ENCODE results near the gene C10orf71.

C10orf71 gene

GRCh38 chr10:49272251-49273081 is 26.5 kb upstream of the C10orf71 start:
- in situ Hi-C loops (cut with MboI; ENCODE audit: low pct_unique_long_range_greater_than_20kb, low sequenced_read_pairs): no loop called here
- DNase-seq: no peak

- DNase-seq: no peak
- in situ Hi-C loops (cut with MboI; ENCODE audit: low pct_unique_long_range_greater_than_20kb, low sequenced_read_pairs): no loop called here
Observed at GRCh38 chr10:49273082-49273465, 25.9 kb upstream of the C10orf71 start.

- in situ Hi-C loops (cut with MboI; ENCODE audit: low pct_unique_long_range_greater_than_20kb, low sequenced_read_pairs): no loop called here
- DNase-seq: no peak
Observed at GRCh38 chr10:49273626-49274025, 25.3 kb upstream of the C10orf71 start.

DNA sequence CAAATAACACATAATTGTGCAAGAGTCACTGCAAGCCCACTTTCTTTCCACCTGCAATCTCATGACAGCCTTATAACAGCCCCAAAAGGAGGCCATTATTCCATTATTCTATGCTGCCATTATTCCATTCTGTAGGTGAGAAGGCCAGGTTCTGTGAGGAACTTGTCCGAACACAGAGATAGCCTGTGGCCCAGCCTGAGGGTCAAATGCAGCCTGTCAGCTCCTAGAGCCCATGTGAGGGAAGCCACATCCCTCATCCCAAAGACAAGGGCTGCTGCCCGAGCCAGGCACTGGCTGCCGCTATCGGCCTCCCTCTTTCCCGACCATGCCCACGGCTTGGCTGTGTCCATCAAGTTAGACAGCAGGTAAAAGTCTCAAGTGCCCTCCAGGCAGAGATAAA is 24.1 kb upstream of the C10orf71 start:
- no peak for DNase-seq
- in situ Hi-C loops (cut with MboI; ENCODE audit: low pct_unique_long_range_greater_than_20kb, low sequenced_read_pairs): no loop called here

DNA sequence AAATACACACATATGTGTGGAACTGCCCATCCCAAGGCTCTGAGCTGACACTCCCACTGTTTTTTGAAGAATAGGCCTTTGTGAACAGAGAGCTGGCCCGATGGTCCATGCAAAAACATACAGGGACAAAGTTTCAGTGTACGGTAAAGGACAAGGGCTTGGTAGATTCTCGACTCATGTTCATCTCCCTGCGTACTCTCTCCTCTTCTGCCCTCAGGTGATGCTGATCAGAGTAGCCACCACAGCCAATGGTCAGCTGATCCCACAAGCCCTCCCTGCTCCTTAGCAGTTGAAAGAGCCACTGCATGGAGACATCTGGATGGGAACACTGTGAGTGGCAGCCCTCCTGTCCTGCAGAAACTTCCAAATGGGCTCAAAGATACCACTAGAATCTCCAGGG is 23.1 kb upstream of the C10orf71 start:
- DNase-seq: no peak
- in situ Hi-C loops (cut with MboI; ENCODE audit: low pct_unique_long_range_greater_than_20kb, low sequenced_read_pairs): no loop called here

DNA sequence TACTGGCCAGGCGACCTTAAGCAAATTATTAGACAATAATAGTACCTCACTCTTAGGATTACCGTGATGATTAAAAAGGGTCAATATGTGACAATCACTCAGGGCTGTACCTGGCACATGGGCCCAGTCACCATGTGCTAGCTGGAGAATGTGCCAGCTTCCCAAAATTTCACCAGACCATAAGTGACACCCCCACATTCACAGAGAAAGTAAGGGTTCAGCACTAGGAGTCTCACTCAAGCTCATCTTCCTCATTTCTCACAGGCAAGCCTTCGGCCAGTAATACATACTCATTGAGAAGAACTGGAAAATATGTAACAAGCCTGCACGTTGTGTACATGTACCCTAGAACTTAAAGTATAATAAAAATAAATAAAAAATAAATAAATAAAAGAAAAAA is 22.4 kb upstream of the C10orf71 start:
- DNase-seq: no peak
- in situ Hi-C loops (cut with MboI; ENCODE audit: low pct_unique_long_range_greater_than_20kb, low sequenced_read_pairs): no loop called here

GRCh38 chr10:49277973-49278372 is 21.0 kb upstream of the C10orf71 start:
- in situ Hi-C loops (cut with MboI; ENCODE audit: low pct_unique_long_range_greater_than_20kb, low sequenced_read_pairs): no loop called here

DNA sequence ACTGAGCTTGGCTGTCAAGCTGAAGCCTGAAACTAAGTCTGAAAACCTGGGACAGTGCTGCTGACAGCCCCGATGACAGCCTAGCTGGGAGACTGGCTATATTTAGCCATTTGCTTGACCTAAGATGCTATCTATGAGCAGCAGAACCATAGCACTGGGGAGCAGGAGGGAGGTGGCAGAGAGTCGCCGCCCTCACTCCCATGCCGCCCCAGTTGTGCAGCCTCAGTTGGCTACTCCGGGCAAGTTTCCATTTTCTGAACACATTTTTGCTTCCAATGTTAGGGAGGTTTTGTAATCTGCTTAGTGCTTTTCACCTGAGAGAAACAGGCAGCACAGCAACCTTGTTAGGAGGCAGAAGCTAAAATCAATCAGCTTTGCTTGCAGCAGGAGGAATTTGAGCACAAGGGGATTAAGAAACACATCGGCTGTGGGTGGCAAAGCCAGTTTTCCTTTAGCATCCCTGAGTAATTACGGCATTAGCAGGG is 20.4 kb upstream of the C10orf71 start:
- DNase-seq: no peak
- in situ Hi-C loops (cut with MboI; ENCODE audit: low pct_unique_long_range_greater_than_20kb, low sequenced_read_pairs): no loop called here

More at GRCh38 chr10:49277973-49278372, 21.0 kb upstream of the C10orf71 start:
- peak; percentile 41 for DNase-seq

DNA sequence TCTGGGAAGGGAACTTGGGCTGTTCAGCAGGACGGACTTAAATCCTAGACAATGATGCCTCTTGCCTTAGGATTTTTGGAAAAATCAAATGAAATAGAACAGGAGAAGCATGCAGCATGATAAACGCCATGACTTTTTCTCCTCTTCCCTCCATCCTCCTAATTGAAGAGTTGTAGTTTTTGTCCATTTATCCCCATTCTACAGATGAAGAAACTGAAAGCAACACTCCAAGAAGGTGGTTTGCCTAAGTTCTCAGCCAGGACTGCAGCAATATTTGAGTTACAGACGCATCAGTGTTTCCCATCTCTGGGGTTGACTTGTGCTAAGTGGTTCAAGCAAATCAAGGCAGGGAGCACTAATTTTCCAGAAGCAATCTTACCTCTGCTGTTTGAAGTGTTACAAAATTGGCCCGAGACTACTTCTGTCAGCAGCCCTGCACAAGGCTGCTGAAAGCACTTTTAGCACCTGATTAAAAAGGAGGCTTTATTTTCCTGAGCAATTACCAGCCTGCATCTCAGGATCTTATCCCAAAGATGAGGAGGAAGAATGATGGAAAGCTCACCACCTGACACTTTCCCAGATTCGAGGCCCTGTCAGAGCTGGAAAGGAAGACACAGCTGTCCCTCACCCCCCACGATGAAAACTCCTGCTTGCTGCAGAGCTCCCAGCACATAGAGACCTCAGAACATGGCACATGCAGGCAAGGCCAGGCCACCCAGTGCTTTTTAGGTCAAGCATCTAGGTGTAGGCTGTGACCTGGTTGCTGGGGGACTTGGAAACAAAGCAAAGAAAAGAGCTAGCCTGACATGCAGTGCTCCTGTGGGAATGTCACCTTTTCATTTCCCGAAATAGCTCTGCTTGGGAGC is 19.7 kb upstream of the C10orf71 start:
- no peak for DNase-seq
- in situ Hi-C loops (cut with MboI; ENCODE audit: low pct_unique_long_range_greater_than_20kb, low sequenced_read_pairs): no loop called here

DNA sequence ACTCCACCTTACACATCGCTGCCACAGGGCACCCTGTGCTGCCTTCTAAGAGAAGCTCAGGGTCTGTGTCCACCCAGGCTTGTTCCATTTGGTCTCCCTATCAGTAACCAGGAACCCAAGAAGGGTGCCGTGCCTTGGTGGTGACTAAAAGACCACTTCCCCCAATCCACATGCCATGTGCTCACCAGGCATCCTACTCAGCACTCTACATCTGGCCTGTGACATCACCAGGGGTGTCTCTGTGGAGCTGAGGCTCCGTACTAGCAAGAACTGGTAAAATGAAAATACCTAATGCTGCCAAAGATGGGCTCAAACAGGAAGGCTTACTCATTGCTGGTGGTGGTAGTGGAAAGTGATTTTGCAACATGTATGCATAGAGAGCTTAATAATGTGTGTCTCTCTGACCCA is 19.0 kb upstream of the C10orf71 start:
- peak; percentile 23 for DNase-seq
- in situ Hi-C loops (cut with MboI; ENCODE audit: low pct_unique_long_range_greater_than_20kb, low sequenced_read_pairs): no loop called here

GRCh38 chr10:49281461-49281860 is 17.5 kb upstream of the C10orf71 start:
- no peak for DNase-seq
- in situ Hi-C loops (cut with MboI; ENCODE audit: low pct_unique_long_range_greater_than_20kb, low sequenced_read_pairs): no loop called here

- no peak for DNase-seq
- in situ Hi-C loops (cut with MboI; ENCODE audit: low pct_unique_long_range_greater_than_20kb, low sequenced_read_pairs): no loop called here
Observed at GRCh38 chr10:49282306-49282705, 16.7 kb upstream of the C10orf71 start.

DNA sequence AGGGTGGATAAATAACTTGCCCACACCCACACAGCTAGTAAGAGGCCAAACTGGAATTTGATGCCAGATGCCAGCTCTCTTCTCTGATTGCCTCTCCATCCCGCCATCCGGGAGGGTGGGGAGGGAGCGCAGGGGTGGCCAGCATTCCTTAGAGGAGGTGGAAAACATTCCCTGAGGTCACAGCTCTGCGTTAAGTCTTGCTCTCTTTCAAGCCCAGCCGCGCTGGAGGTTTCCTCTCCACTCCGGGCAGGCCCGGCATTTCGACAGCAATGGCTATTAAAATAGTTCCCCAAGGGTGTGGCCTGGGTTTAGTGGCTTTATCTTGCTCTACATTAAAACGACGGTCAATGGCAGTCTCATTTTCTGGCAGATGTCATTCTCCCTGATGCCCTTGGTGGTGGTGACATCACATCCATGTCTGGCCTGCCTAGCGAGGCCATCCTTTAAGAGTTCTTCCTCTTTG is 16.1 kb upstream of the C10orf71 start:
- DNase-seq: no peak
- in situ Hi-C loops (cut with MboI; ENCODE audit: low pct_unique_long_range_greater_than_20kb, low sequenced_read_pairs): no loop called here

- no peak for DNase-seq
Observed at GRCh38 chr10:49283491-49283890, 15.5 kb upstream of the C10orf71 start.

DNA sequence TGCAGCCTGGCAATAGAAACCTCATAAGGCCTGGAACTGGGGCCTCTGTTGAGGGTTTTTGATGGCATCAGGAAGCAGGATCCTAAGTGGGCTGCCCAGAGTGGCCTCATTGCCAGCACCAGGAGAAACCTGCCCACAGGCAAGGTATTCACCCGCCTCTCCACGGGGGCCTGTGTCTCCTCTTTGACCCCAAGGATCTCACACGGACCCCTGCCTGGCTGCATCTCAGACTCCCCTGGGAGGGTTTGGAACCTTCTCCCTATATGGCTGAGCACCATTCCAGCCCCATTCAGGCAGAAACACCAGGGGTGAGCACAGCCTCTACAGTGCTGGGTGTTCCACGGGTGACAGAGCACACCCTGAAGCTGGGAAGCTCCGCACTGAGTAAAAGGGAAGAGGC is 14.6 kb upstream of the C10orf71 start:
- in situ Hi-C loops (cut with MboI; ENCODE audit: low pct_unique_long_range_greater_than_20kb, low sequenced_read_pairs): no loop called here
- no peak for DNase-seq

More at GRCh38 chr10:49283491-49283890, 15.5 kb upstream of the C10orf71 start:
- in situ Hi-C loops (cut with MboI; ENCODE audit: low pct_unique_long_range_greater_than_20kb, low sequenced_read_pairs): no loop called here

DNA sequence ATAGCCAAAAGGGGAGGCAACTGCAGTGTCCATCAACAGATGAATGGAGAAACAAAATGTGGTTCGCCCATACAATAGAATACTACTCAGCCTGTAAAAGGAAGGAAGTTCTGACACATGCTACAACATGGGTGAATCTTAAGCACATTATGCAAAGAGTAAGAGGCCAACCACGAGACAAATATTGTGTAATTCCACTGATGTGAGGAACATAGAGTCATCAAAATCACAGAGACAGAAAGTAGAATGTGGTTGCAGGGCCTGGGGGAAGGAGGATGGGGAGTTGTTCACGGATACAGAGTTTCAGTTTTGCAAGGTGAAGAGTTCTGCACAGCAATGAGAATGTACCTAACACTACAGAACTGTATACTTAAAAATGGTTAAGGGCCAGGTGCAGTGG is 13.7 kb upstream of the C10orf71 start:
- no peak for DNase-seq
- in situ Hi-C loops (cut with MboI; ENCODE audit: low pct_unique_long_range_greater_than_20kb, low sequenced_read_pairs): no loop called here

- in situ Hi-C loops (cut with MboI; ENCODE audit: low pct_unique_long_range_greater_than_20kb, low sequenced_read_pairs): no loop called here
- DNase-seq: no peak
Observed at GRCh38 chr10:49286686-49287085, 12.3 kb upstream of the C10orf71 start.

- in situ Hi-C loops (cut with MboI; ENCODE audit: low pct_unique_long_range_greater_than_20kb, low sequenced_read_pairs): no loop called here
- DNase-seq: no peak
Observed at GRCh38 chr10:49287689-49288340, 11.2 kb upstream of the C10orf71 start.

GRCh38 chr10:49288341-49289065 is 10.5 kb upstream of the C10orf71 start:
- in situ Hi-C loops (cut with MboI; ENCODE audit: low pct_unique_long_range_greater_than_20kb, low sequenced_read_pairs): no loop called here
- DNase-seq: no peak

Measured in KBM-7 (cell line).